ENCODE data around the gene SYTL3.

SYTL3 gene

DNA sequence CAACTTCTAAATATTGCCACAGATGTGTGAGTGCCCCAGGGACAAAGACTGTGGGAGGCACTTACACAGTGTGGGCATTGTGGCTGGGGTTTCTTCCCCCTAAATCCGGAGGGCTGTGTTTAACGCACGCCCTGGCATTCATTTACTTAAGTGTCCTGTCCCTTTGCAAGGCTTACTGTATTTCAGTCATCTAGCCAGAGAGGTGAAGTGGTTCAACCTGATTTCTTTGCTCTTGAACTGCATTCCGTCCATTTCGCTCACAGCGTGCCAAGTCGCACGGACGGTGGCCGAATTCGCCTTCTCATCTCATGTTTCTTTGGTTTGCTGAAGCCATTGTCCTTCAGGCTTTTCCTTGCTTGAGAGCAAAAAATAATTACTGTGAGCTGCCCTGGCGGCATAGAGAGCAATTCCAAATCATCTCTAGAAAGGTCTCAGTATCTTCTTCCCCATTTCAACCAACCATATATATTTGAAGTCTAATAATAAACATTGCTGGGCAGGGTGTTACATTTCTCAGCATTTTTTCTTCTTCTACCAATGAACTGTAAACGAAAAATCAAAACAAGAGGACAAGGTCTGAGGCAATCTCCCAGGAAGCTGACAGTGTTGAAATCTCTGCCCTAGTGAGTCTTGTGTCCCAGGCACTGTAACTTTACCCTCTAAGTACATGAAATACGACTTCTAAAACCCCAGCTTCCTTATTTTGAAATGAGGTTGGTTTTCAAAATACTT lies 16.9 kb downstream of the SYTL3 start:
- Histone ChIP-seq H3K9me2 (replicated peaks; ENCODE audit: low read depth, low read length) (no peaks in the 10 kb centered on the region), H4K20me1 (ENCODE audit: insufficient read depth, low read length, poor library complexity, severe bottlenecking) (no peaks in the 10 kb centered on the region), H3K4me1 (ENCODE audit: insufficient read depth, low read length, poor library complexity, severe bottlenecking) (no peaks in the 10 kb centered on the region), H3F3A (ENCODE audit: low read depth) (no peaks in the 10 kb centered on the region), H3K79me2 (ENCODE audit: insufficient read depth, low read length) (no peaks in the 10 kb centered on the region), H2AFZ (ENCODE audit: low read length) (no peak overlapping the region), H3K9me3 (ENCODE audit: insufficient read depth, low read depth, low read length) (no peaks in the 10 kb centered on the region), H3K36me3 (ENCODE audit: insufficient read depth, low read length) (no peaks in the 10 kb centered on the region), H3K4me3 (ENCODE audit: low read length, poor library complexity, severe bottlenecking) (no peak overlapping the region), H3K27me3 (ENCODE audit: insufficient read depth, low read length, poor library complexity, severe bottlenecking) (peaks cover 69% of the 10 kb centered on the region), H3K9ac (ENCODE audit: low read depth, low read length, poor library complexity, severe bottlenecking) (no peak overlapping the region), H3K4me2 (ENCODE audit: low read depth, low read length, poor library complexity, severe bottlenecking) (no peak overlapping the region)
- no peak for TF ChIP-seq EZH2phosphoT487 (IDR thresholded peaks at IDR 0.05; ENCODE audit: borderline replicate concordance)
- TF ChIP-seq, protein P1, sequence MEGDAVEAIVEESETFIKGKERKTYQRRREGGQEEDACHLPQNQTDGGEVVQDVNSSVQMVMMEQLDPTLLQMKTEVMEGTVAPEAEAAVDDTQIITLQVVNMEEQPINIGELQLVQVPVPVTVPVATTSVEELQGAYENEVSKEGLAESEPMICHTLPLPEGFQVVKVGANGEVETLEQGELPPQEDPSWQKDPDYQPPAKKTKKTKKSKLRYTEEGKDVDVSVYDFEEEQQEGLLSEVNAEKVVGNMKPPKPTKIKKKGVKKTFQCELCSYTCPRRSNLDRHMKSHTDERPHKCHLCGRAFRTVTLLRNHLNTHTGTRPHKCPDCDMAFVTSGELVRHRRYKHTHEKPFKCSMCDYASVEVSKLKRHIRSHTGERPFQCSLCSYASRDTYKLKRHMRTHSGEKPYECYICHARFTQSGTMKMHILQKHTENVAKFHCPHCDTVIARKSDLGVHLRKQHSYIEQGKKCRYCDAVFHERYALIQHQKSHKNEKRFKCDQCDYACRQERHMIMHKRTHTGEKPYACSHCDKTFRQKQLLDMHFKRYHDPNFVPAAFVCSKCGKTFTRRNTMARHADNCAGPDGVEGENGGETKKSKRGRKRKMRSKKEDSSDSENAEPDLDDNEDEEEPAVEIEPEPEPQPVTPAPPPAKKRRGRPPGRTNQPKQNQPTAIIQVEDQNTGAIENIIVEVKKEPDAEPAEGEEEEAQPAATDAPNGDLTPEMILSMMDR (conservative IDR thresholded peaks at IDR 0.05; ENCODE audit: low read length): no peak

DNA sequence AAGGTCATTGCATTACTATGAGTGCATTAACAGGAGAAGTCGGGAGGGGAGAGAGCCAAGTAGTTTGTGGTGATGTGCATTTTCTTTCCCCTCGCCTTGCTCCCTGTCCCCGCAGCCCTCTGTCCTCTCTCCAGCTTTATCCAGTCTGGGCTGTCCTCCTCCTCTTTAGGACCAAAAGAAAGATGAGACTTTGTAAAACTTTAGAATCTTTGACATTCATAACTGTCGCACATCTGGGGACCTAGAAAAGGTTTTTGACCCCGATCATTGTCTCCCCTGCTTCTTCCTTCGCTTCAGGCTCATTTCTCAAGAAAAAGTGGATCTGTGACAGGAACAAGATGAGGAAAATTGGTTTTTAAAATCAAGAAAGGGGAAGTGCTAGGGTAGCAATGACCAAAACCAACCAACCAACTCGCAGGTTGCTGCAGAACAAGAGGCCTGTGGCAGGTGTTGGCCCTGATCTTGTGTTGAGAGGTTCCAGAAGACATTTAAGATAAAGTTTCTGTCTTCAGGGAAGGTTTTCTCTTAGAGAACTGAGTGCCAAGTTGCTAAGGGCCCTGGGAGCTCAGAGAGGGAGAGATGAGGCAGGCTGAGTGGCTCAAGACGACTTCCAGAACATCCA lies 17.6 kb downstream of the SYTL3 start:
- peaks cover 63% of the 10 kb centered on the region for H3K27me3 ChIP-seq (ENCODE audit: insufficient read depth, low read length, poor library complexity, severe bottlenecking)
- no peaks in the 10 kb centered on the region for H3K79me2 ChIP-seq (ENCODE audit: insufficient read depth, low read length)
- TF ChIP-seq, protein P1 (conservative IDR thresholded peaks at IDR 0.05; ENCODE audit: low read length): no peak
- no peak for TF ChIP-seq EZH2phosphoT487 (IDR thresholded peaks at IDR 0.05; ENCODE audit: borderline replicate concordance)
- H3K9me2 ChIP-seq (replicated peaks; ENCODE audit: low read depth, low read length): no peaks in the 10 kb centered on the region
- no peaks in the 10 kb centered on the region for H4K20me1 ChIP-seq (ENCODE audit: insufficient read depth, low read length, poor library complexity, severe bottlenecking)
- no peak overlapping the region for H3K4me2 ChIP-seq (ENCODE audit: low read depth, low read length, poor library complexity, severe bottlenecking)
- H2AFZ ChIP-seq (ENCODE audit: low read length): no peak overlapping the region
- H3K9ac ChIP-seq (ENCODE audit: low read depth, low read length, poor library complexity, severe bottlenecking): no peak overlapping the region
- H3F3A ChIP-seq (ENCODE audit: low read depth): no peaks in the 10 kb centered on the region
- H3K4me3 ChIP-seq (ENCODE audit: low read length, poor library complexity, severe bottlenecking): no peak overlapping the region
- no peaks in the 10 kb centered on the region for H3K4me1 ChIP-seq (ENCODE audit: insufficient read depth, low read length, poor library complexity, severe bottlenecking)
- H3K36me3 ChIP-seq (ENCODE audit: insufficient read depth, low read length): no peaks in the 10 kb centered on the region
- H3K9me3 ChIP-seq (ENCODE audit: insufficient read depth, low read depth, low read length): no peaks in the 10 kb centered on the region

DNA sequence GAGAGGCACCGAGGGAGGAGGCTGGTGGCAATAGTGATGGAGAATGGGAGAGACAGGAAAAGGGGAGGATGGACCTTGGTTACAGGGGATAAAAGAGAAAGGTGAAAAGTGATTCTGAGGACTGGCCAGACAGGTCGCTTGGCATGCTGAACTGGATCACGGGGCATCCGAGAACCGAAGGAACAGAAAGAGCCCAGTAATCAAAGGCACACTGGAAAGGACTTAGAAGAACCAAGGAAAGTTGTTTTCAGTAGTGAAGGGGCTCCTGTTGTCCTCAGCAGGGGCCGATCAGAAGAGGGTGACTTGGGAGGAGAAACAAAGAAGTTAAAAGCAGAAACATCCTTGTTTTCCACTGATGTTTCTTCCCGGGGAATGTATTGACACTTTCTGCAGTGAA lies 18.9 kb downstream of the SYTL3 start:
- Histone ChIP-seq H3K4me2 (ENCODE audit: low read depth, low read length, poor library complexity, severe bottlenecking) (no peak overlapping the region), H3K79me2 (ENCODE audit: insufficient read depth, low read length) (no peaks in the 10 kb centered on the region), H3K9me2 (replicated peaks; ENCODE audit: low read depth, low read length) (no peaks in the 10 kb centered on the region), H3K9ac (ENCODE audit: low read depth, low read length, poor library complexity, severe bottlenecking) (no peak overlapping the region), H3K9me3 (ENCODE audit: insufficient read depth, low read depth, low read length) (no peaks in the 10 kb centered on the region), H3K4me1 (ENCODE audit: insufficient read depth, low read length, poor library complexity, severe bottlenecking) (no peaks in the 10 kb centered on the region), H3F3A (ENCODE audit: low read depth) (no peaks in the 10 kb centered on the region), H3K36me3 (ENCODE audit: insufficient read depth, low read length) (no peaks in the 10 kb centered on the region), H4K20me1 (ENCODE audit: insufficient read depth, low read length, poor library complexity, severe bottlenecking) (no peaks in the 10 kb centered on the region), H3K27me3 (ENCODE audit: insufficient read depth, low read length, poor library complexity, severe bottlenecking) (peaks cover 50% of the 10 kb centered on the region), H2AFZ (ENCODE audit: low read length) (no peak overlapping the region), H3K4me3 (ENCODE audit: low read length, poor library complexity, severe bottlenecking) (no peak overlapping the region)
- TF ChIP-seq, protein P1 (conservative IDR thresholded peaks at IDR 0.05; ENCODE audit: low read length): no peak
- no peak for TF ChIP-seq EZH2phosphoT487 (IDR thresholded peaks at IDR 0.05; ENCODE audit: borderline replicate concordance)
